GM12872 (cell line): ENCODE measurements around the gene PANK1.

ENCODE experiments used
- CTCF ChIP-seq: IDR thresholded peaks from 3 replicates; pipeline ENCODE4 v1.5.1; 2011; ENCODE audit warnings: low read depth, mild to moderate bottlenecking, low read length, moderate library complexity; ENCODE audit not compliant: insufficient read depth

The PANK1 gene

DNA sequence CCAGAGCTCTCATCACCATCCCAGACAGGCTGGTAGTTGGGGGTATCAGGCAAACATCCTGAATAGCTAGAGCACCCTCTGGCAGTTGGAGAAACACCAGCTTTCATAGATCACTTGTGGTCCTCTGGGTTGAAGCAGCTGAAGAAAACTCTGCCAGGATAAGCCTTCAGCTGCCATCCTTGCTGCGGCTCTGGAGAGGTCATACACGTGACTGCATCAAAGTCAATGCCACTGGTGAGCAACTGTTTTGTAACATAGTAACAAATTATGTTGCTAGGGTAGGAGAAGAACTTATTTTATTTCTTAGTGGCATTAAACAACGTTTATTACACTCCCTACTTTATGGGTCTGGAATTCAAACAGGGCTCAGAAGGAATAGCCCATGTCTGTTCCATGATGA lies 19.2 kb upstream of the PANK1 start:
- no peak for TF ChIP-seq CTCF

GRCh38 chr10:89663144-89663543 lies 18.1 kb upstream of the PANK1 start:
- TF ChIP-seq CTCF, result no peak

- TF ChIP-seq CTCF, result no peak
These were observed 17.6 kb upstream of the PANK1 start for GRCh38 chr10:89662596-89662995.

DNA sequence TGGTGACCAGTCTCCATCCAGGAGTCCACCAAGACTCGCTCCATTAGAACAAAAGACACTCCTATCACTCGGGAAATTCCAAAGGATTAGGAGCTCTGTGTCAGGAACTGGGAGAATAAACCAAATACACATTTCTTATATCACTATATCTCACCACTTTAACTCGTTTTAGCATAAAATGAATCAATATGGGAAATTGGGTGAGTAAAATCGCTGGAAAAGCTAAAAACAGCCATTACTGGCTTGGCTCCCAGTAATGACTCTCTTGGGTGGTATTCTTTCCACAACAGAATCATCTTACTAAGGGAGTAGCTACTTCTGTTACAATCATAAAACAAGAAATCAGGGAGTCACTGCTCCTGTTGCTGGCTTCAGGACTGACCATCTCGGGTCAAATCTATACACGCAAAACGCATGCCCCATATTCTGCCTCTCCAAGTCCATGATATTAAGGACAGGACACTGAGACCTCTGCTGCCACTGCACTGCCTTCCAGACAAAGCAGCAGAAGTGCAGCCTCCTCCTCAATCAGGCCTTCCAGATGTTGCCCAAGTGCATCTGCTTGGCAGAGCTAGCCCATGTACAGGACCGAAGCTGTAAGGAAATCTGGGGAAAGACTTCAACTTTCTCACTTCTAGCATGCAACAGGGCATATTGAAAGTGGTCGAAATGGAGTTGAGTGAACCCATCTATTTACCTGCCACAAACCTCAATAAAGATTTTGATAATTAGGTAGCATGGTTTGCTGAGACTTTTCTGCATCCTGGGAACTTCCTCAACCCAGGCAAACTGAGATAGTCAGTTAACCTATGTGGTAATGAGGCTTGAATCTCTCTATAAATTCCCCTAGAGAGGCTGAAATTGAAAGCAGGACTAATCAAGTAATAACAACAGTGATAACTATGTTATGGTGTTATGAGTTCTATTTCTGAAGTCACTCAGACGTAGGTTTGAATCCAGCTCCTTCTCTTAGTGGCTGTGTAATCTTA lies 14.4 kb upstream of the PANK1 start:
- no peak for TF ChIP-seq CTCF

DNA sequence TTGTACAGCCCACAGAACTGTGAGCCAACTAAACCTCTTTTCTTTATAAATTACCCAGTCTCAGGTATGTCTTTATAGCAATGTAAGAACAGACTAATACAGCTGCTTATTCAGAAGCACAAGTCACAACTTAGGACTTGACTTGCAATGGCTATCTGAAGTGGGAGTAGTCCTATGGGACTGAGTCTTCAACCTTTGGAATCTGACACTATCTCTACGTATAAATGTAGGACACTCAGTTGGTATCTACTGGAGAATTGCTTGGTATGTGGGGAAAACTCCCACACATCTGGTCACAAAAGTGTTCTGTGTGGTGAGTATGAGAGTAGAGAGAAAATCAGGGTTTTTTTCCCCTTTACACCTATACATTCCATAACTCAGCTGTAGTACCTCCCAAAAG lies 12.3 kb upstream of the PANK1 start:
- TF ChIP-seq CTCF, result no peak

- no peak for TF ChIP-seq CTCF
These were observed 10.7 kb upstream of the PANK1 start for GRCh38 chr10:89655722-89656121.

DNA sequence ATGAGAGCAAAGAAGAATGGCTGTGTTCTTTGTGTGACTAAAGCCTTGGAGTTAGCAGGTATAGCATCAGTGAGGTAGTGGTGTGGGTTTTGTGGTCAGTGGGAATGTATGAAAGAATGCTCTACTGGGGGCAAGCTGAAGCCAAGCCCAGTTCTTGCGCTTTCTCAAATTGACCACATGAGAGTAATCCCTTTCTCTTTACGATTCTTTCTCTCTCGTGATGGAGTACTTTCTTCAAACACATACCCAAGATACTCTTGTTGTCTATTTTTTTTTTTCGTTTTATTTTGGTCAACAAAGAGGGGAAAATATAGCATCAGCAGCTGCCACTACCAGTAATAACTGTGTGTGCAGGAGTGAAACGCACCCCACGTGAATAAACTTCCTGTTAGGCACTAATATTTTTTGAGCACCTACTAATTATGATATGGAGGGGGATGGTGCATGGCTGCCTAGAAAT lies 8.4 kb upstream of the PANK1 start:
- TF ChIP-seq CTCF, result no peak
